Neural progenitor cell (in vitro differentiated cells): ENCODE measurements around the gene WDR17. TPM values are rescaled to one million over a fixed set of nuclear protein-coding genes. Genes with fewer than 3 reads are reported as not detected.

Source experiments
- DNase-seq: peaks from one replicate; pipeline ENCODE4 v3.0.0-alpha.2; 2016; ENCODE audit warnings: low spot score
- H2AFZ ChIP-seq: fragments of 200-600 bp; sonication (generic); replicated peaks from 2 replicates; pipeline ENCODE4 v1.6.1; 2016; ENCODE audit warnings: antibody characterized with exemption
- H3F3A ChIP-seq: fragments of 200-600 bp; sonication (generic); 2 replicates; pipeline ENCODE4 v1.6.1; 2016; ENCODE audit warnings: antibody characterized with exemption, low read depth
- H3K27ac ChIP-seq: fragments of 200-600 bp; sonication (generic); 2 replicates; pipeline ENCODE4 v1.5.1; 2016; ENCODE audit warnings: mild to moderate bottlenecking
- H3K27me3 ChIP-seq: fragments of 200-600 bp; sonication (generic); 2 replicates; pipeline ENCODE4 v1.6.1; 2016; ENCODE audit warnings: mild to moderate bottlenecking, moderate library complexity
- H3K36me3 ChIP-seq: fragments of 200-600 bp; sonication (generic); 2 replicates; pipeline ENCODE4 v1.5.1; 2016
- H3K4me1 ChIP-seq: fragments of 200-600 bp; sonication (generic); 2 replicates; pipeline ENCODE4 v1.6.1; 2016; ENCODE audit warnings: mixed run types
- H3K4me2 ChIP-seq: fragments of 200-600 bp; sonication (generic); 2 replicates; pipeline ENCODE4 v1.6.1; 2016
- H3K4me3 ChIP-seq: fragments of 200-600 bp; sonication (generic); 2 replicates; pipeline ENCODE4 v1.5.1; 2016
- H3K79me2 ChIP-seq: fragments of 200-600 bp; sonication (generic); 2 replicates; pipeline ENCODE4 v1.6.1; 2016; ENCODE audit warnings: low read depth
- H3K9ac ChIP-seq: fragments of 200-600 bp; sonication (generic); 2 replicates; pipeline ENCODE4 v1.6.1; 2016
- H3K9me3 ChIP-seq: fragments of 200-600 bp; sonication (generic); 2 replicates; pipeline ENCODE4 v1.5.1; 2016; ENCODE audit warnings: low read depth
- H4K20me1 ChIP-seq: fragments of 200-600 bp; sonication (generic); 2 replicates; pipeline ENCODE4 v1.6.1; 2016; ENCODE audit warnings: low read depth
- H3K27ac Mint-ChIP-seq: 3 replicates; pipeline ENCODE4 v1.8.0; 2021; ENCODE audit warnings: mixed read lengths
- H3K27me3 Mint-ChIP-seq: 2 replicates; pipeline ENCODE4 v1.8.0; 2022; ENCODE audit warnings: low read depth, mild to moderate bottlenecking, inconsistent platforms, moderate library complexity, mixed read lengths; ENCODE audit not compliant: insufficient read depth
- H3K36me3 Mint-ChIP-seq: 3 replicates; pipeline ENCODE4 v1.8.0; 2021; ENCODE audit warnings: mixed read lengths
- H3K4me1 Mint-ChIP-seq: 3 replicates; pipeline ENCODE4 v1.8.0; 2021; ENCODE audit warnings: mixed read lengths
- H3K4me3 Mint-ChIP-seq: 3 replicates; pipeline ENCODE4 v1.8.0; 2021; ENCODE audit warnings: mild to moderate bottlenecking, moderate library complexity, mixed read lengths
- H3K9me3 Mint-ChIP-seq: 3 replicates; pipeline ENCODE4 v1.8.0; 2020; ENCODE audit warnings: mixed read lengths
- CTCF ChIP-seq: fragments of 200-600 bp; sonication (generic); IDR thresholded peaks from 2 replicates; pipeline ENCODE4 v1.5.1; 2017; ENCODE audit warnings: antibody characterized with exemption, mild to moderate bottlenecking
- EZH2 ChIP-seq: fragments of 200-600 bp; sonication (generic); IDR thresholded peaks from 2 replicates; pipeline ENCODE4 v1.6.1; 2017; ENCODE audit warnings: antibody characterized with exemption, mild to moderate bottlenecking, moderate library complexity
- EZH2phosphoT487 ChIP-seq: fragments of 200-600 bp; sonication (generic); IDR thresholded peaks from 2 replicates; pipeline ENCODE4 v1.6.1; 2017; ENCODE audit warnings: antibody characterized with exemption
- total RNA-seq: library from RNA; depleted of rRNA; stranded (reverse); fragments of >200 nt; gene quantifications from 2 replicates; pipeline ENCODE4 v1.2.3, GENCODE V29; 2015; ENCODE audit warnings: low replicate concordance

WDR17 gene
- total RNA-seq, 1 donor from 2014 or later, result 9.1 TPM

GRCh38 chr4:176149680-176150355 lies 84.2 kb downstream of the WDR17 start:
- no peaks in the 10 kb centered on the region for H3K36me3 Mint-ChIP-seq
- no peaks in the 10 kb centered on the region for H3K4me1 Mint-ChIP-seq
- H2AFZ ChIP-seq, result no peak overlapping the region

GRCh38 chr4:176150356-176150682 lies 84.7 kb downstream of the WDR17 start:
- Mint-ChIP-seq H3K36me3 (no peaks in the 10 kb centered on the region), H3K27me3 (no peaks in the 10 kb centered on the region), H3K27ac (no peak overlapping the region), H3K4me1 (no peaks in the 10 kb centered on the region), H3K4me3 (no peak overlapping the region), H3K9me3 (no peaks in the 10 kb centered on the region)
- H3K79me2 ChIP-seq, result no peaks in the 10 kb centered on the region
- no peak overlapping the region for H3K4me3 ChIP-seq
- H3F3A ChIP-seq, result no peaks in the 10 kb centered on the region
- H3K9ac ChIP-seq, result no peak overlapping the region
- H3K9me3 ChIP-seq, result no peaks in the 10 kb centered on the region
- no peaks in the 10 kb centered on the region for H3K36me3 ChIP-seq
- no peak overlapping the region for H3K4me2 ChIP-seq
- no peaks in the 10 kb centered on the region for H4K20me1 ChIP-seq
- no peak for TF ChIP-seq EZH2phosphoT487
- TF ChIP-seq EZH2, result no peak
- peak; percentile 31 for TF ChIP-seq CTCF
- H3K27ac ChIP-seq, result no peak overlapping the region
- no peak overlapping the region for H2AFZ ChIP-seq
- DNase-seq, result no peak
- no peaks in the 10 kb centered on the region for H3K4me1 ChIP-seq
- H3K27me3 ChIP-seq, result no peaks in the 10 kb centered on the region

More at GRCh38 chr4:176149680-176150355, 84.2 kb downstream of the WDR17 start:
- H3K4me1 ChIP-seq, result no peaks in the 10 kb centered on the region
- no peaks in the 10 kb centered on the region for H3F3A ChIP-seq
- no peaks in the 10 kb centered on the region for H3K36me3 ChIP-seq
- H3K79me2 ChIP-seq, result no peaks in the 10 kb centered on the region
- no peak overlapping the region for H3K4me3 Mint-ChIP-seq
- H3K9ac ChIP-seq, result no peak overlapping the region
- no peak overlapping the region for H3K27ac ChIP-seq
- no peak overlapping the region for H3K27ac Mint-ChIP-seq
- no peaks in the 10 kb centered on the region for H3K27me3 ChIP-seq
- DNase-seq, result no peak
- no peaks in the 10 kb centered on the region for H3K9me3 ChIP-seq
- no peaks in the 10 kb centered on the region for H4K20me1 ChIP-seq
- no peak overlapping the region for H3K4me3 ChIP-seq
- H3K4me2 ChIP-seq, result no peak overlapping the region
- no peaks in the 10 kb centered on the region for H3K27me3 Mint-ChIP-seq
- H3K9me3 Mint-ChIP-seq, result no peaks in the 10 kb centered on the region
- TF ChIP-seq CTCF (no peak), EZH2 (no peak), EZH2phosphoT487 (no peak)

DNA sequence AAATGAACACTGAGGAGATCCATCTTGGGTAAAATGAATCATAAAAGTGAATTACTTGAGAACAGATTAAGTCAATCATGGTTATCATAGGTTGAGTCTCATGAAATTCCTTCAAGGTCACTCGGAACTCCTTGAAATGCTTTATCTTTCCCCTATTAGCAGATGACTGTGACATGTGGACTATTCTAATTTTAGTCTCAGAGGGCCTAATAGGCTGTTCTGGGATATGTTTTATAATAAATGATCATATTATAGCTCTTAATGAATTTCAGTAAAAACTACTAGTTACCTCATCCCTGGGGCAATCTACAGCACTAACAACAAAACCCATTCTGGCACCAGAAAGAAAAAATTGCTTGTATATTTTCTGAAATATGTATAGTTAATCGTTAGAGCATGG lies 85.1 kb downstream of the WDR17 start:
- no peaks in the 10 kb centered on the region for H3K27me3 Mint-ChIP-seq
- no peaks in the 10 kb centered on the region for H3K36me3 Mint-ChIP-seq
- no peaks in the 10 kb centered on the region for H3K79me2 ChIP-seq
- H3K4me3 ChIP-seq, result no peak overlapping the region
- no peaks in the 10 kb centered on the region for H4K20me1 ChIP-seq
- DNase-seq, result no peak
- no peaks in the 10 kb centered on the region for H3F3A ChIP-seq
- H3K9me3 Mint-ChIP-seq, result no peaks in the 10 kb centered on the region
- no peak overlapping the region for H3K27ac ChIP-seq
- no peak overlapping the region for H3K27ac Mint-ChIP-seq
- no peaks in the 10 kb centered on the region for H3K4me1 Mint-ChIP-seq
- H3K4me3 Mint-ChIP-seq, result no peak overlapping the region
- no peaks in the 10 kb centered on the region for H3K4me1 ChIP-seq
- H3K4me2 ChIP-seq, result no peak overlapping the region
- H3K27me3 ChIP-seq, result no peaks in the 10 kb centered on the region
- no peaks in the 10 kb centered on the region for H3K36me3 ChIP-seq
- H2AFZ ChIP-seq, result no peak overlapping the region
- H3K9me3 ChIP-seq, result no peaks in the 10 kb centered on the region
- TF ChIP-seq EZH2phosphoT487, result no peak
- TF ChIP-seq EZH2, result no peak
- TF ChIP-seq CTCF, result no peak
- no peak overlapping the region for H3K9ac ChIP-seq
